ENCODE data around the gene DPM1. TPM values are rescaled to one million over a fixed set of nuclear protein-coding genes. Genes with fewer than 3 reads are reported as not detected.

The DPM1 gene
- total and polyA plus RNA-seq, 3 donors from 2014 or later: 44.5 to 71.0 (median 54.3) TPM

- intact Hi-C loops (cut with DNase I; ENCODE audit: low total_unique reads): no loop called here
- DNase-seq: no peak
- H3K9me3 ChIP-seq: no peaks in the 10 kb centered on the region
- H3K27ac ChIP-seq: no peak overlapping the region
- H3K4me1 ChIP-seq: no peaks in the 10 kb centered on the region
- WGBS, 2 donors: 90 to 93% methylated on average over 10 of the region's 10 CpGs
- no peak overlapping the region for H3K4me3 ChIP-seq
- no peaks in the 10 kb centered on the region for H3K36me3 ChIP-seq (ENCODE audit: low read depth, missing control alignments)
- TF ChIP-seq POLR2A (IDR thresholded peaks at IDR 0.05) (no peak), CTCF (IDR thresholded peaks at IDR 0.05) (no peak)
- H3K27me3 ChIP-seq: no peaks in the 10 kb centered on the region
Measured at GRCh38 chr20:50975701-50976330, 17.5 kb upstream of the DPM1 start.

GRCh38 chr20:50969912-50970311 lies 11.6 kb upstream of the DPM1 start:
- Histone ChIP-seq H3K4me1 (no peaks in the 10 kb centered on the region), H3K27me3 (no peaks in the 10 kb centered on the region), H3K36me3 (ENCODE audit: low read depth, missing control alignments) (no peaks in the 10 kb centered on the region), H3K4me3 (no peak overlapping the region), H3K27ac (no peak overlapping the region), H3K9me3 (no peaks in the 10 kb centered on the region)
- DNase-seq: no peak
- TF ChIP-seq CTCF (IDR thresholded peaks at IDR 0.05) (no peak), POLR2A (IDR thresholded peaks at IDR 0.05) (no peak)
- 83 to 84% methylated on average over 5 to 8 of the region's 8 CpGs for WGBS, 2 donors
- intact Hi-C loops (cut with DNase I; ENCODE audit: low total_unique reads): no loop called here

GRCh38 chr20:50969435-50969834 lies 11.1 kb upstream of the DPM1 start:
- H3K9me3 ChIP-seq: no peaks in the 10 kb centered on the region
- WGBS, 2 donors: 81 to 91% methylated on average over 5 of the region's 5 CpGs
- H3K4me1 ChIP-seq: no peaks in the 10 kb centered on the region
- intact Hi-C loops (cut with DNase I; ENCODE audit: low total_unique reads): no loop called here
- H3K27me3 ChIP-seq: no peaks in the 10 kb centered on the region
- no peaks in the 10 kb centered on the region for H3K36me3 ChIP-seq (ENCODE audit: low read depth, missing control alignments)
- no peak for DNase-seq
- no peak overlapping the region for H3K27ac ChIP-seq
- no peak overlapping the region for H3K4me3 ChIP-seq
- no peak for TF ChIP-seq CTCF (IDR thresholded peaks at IDR 0.05)
- no peak for TF ChIP-seq POLR2A (IDR thresholded peaks at IDR 0.05)

GRCh38 chr20:50968289-50968688 lies 10.0 kb upstream of the DPM1 start:
- no peak overlapping the region for H3K27ac ChIP-seq
- no peak for TF ChIP-seq CTCF (IDR thresholded peaks at IDR 0.05)
- TF ChIP-seq POLR2A (IDR thresholded peaks at IDR 0.05): no peak
- H3K27me3 ChIP-seq: no peaks in the 10 kb centered on the region
- no peak for DNase-seq
- no peak overlapping the region for H3K4me3 ChIP-seq
- no peaks in the 10 kb centered on the region for H3K36me3 ChIP-seq (ENCODE audit: low read depth, missing control alignments)
- WGBS, 2 donors: 70 to 72% methylated on average over 7 to 9 of the region's 9 CpGs
- intact Hi-C loops (cut with DNase I; ENCODE audit: low total_unique reads): no loop called here
- no peaks in the 10 kb centered on the region for H3K9me3 ChIP-seq
- no peaks in the 10 kb centered on the region for H3K4me1 ChIP-seq

- H3K4me1 ChIP-seq: no peaks in the 10 kb centered on the region
- 49 to 56% methylated on average over 7 of the region's 7 CpGs for WGBS, 2 donors
- H3K9me3 ChIP-seq: no peaks in the 10 kb centered on the region
- TF ChIP-seq POLR2A (IDR thresholded peaks at IDR 0.05) (no peak), CTCF (IDR thresholded peaks at IDR 0.05) (no peak)
- DNase-seq: no peak
- no peak overlapping the region for H3K4me3 ChIP-seq
- no peak overlapping the region for H3K27ac ChIP-seq
- H3K36me3 ChIP-seq (ENCODE audit: low read depth, missing control alignments): no peaks in the 10 kb centered on the region
- no peaks in the 10 kb centered on the region for H3K27me3 ChIP-seq
- intact Hi-C loops (cut with DNase I; ENCODE audit: low total_unique reads): no loop called here
Measured at GRCh38 chr20:50967586-50967985, 9.3 kb upstream of the DPM1 start.

All from testis (tissue), 3 donors.